Ishikawa (cell line): ENCODE data around the gene TRABD2A.

Experiments
- CEBPB ChIP-seq: IDR thresholded peaks from 2 replicates; pipeline ENCODE4 v1.6.1; 2012
- CREB1 ChIP-seq: IDR thresholded peaks from 2 replicates; pipeline ENCODE4 v1.6.1; 2012; ENCODE audit warnings: low read depth
- EGR1 ChIP-seq: IDR thresholded peaks from 2 replicates; pipeline ENCODE4 v1.6.1; 2012
- EP300 ChIP-seq: IDR thresholded peaks from 2 replicates; pipeline ENCODE4 v1.6.1; 2012; ENCODE audit warnings: borderline replicate concordance
- FOXM1 ChIP-seq: IDR thresholded peaks from 2 replicates; pipeline ENCODE4 v1.6.1; 2012; ENCODE audit warnings: low read depth, borderline replicate concordance
- NFIC ChIP-seq: IDR thresholded peaks from 2 replicates; pipeline ENCODE4 v1.6.1; 2012
- RAD21 ChIP-seq: IDR thresholded peaks from 2 replicates; pipeline ENCODE4 v1.6.1; 2012; ENCODE audit warnings: low read depth
- TAF1 ChIP-seq: IDR thresholded peaks from 2 replicates; pipeline ENCODE4 v1.6.1; 2012; ENCODE audit warnings: low read depth, mild to moderate bottlenecking
- TCF12 ChIP-seq: IDR thresholded peaks from 2 replicates; pipeline ENCODE4 v1.6.1; 2012; ENCODE audit warnings: low read depth
- TEAD4 ChIP-seq: IDR thresholded peaks from 2 replicates; pipeline ENCODE4 v1.6.1; 2012
- YY1 ChIP-seq: IDR thresholded peaks from 2 replicates; pipeline ENCODE4 v1.6.1; 2012; ENCODE audit warnings: low read depth
- ZBTB7A ChIP-seq: IDR thresholded peaks from 2 replicates; pipeline ENCODE4 v1.6.1; 2012; ENCODE audit warnings: low read depth
- TF ChIP-seq, protein P1 (sequence below): IDR thresholded peaks from 2 replicates; pipeline ENCODE4 v1.6.1; 2012; ENCODE audit warnings: low read depth, mild to moderate bottlenecking
- TF ChIP-seq, protein P2 (sequence below): IDR thresholded peaks from 2 replicates; pipeline ENCODE4 v1.6.1; 2012
- TF ChIP-seq, protein P3 (sequence below): IDR thresholded peaks from 2 replicates; pipeline ENCODE4 v1.6.1; 2012

Gene TRABD2A

DNA sequence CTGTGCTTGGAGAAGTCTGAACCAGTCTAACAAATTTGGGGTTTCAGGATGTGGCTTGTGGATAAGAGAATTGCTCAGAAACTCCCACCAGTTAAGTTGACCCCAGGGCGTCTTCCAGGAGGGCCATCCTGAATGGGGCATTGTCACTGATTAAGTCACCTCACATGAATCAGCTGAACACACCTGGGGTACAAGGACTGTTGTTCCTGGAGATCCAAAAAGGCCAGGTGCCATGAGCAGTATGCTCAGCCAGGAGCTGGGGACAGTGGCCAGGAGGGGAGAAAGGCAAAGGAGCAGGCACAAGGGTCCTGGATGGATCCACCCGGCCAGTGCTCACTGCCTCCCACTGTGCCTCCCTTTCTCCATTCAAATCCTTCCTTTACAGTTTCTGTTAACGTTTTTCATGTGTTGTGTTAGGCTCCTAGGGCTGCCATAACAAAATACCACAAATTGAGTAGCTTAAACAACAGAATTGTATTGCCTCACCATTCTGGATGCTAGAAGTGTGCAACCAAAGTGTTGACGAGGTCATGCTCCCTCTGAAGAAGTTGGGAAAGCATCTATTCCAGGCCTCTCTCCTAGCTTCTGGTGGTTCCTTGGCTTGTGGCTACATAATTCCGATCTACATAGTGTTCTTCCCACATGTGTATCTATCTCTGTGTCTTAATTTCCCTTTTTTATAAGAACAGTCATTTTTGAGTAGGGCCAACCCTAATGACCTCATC, 33.4 kb downstream of the TRABD2A start:
- no peak for TF ChIP-seq CREB1
- TF ChIP-seq, protein P1, sequence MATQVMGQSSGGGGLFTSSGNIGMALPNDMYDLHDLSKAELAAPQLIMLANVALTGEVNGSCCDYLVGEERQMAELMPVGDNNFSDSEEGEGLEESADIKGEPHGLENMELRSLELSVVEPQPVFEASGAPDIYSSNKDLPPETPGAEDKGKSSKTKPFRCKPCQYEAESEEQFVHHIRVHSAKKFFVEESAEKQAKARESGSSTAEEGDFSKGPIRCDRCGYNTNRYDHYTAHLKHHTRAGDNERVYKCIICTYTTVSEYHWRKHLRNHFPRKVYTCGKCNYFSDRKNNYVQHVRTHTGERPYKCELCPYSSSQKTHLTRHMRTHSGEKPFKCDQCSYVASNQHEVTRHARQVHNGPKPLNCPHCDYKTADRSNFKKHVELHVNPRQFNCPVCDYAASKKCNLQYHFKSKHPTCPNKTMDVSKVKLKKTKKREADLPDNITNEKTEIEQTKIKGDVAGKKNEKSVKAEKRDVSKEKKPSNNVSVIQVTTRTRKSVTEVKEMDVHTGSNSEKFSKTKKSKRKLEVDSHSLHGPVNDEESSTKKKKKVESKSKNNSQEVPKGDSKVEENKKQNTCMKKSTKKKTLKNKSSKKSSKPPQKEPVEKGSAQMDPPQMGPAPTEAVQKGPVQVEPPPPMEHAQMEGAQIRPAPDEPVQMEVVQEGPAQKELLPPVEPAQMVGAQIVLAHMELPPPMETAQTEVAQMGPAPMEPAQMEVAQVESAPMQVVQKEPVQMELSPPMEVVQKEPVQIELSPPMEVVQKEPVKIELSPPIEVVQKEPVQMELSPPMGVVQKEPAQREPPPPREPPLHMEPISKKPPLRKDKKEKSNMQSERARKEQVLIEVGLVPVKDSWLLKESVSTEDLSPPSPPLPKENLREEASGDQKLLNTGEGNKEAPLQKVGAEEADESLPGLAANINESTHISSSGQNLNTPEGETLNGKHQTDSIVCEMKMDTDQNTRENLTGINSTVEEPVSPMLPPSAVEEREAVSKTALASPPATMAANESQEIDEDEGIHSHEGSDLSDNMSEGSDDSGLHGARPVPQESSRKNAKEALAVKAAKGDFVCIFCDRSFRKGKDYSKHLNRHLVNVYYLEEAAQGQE = no peak
- TF ChIP-seq TEAD4 = no peak
- TF ChIP-seq TCF12 = no peak
- no peak for TF ChIP-seq CEBPB
- TF ChIP-seq ZBTB7A = no peak
- TF ChIP-seq YY1 = no peak
- TF ChIP-seq TAF1 = no peak
- TF ChIP-seq EGR1 = no peak
- no peak for TF ChIP-seq RAD21
- TF ChIP-seq, protein P2, sequence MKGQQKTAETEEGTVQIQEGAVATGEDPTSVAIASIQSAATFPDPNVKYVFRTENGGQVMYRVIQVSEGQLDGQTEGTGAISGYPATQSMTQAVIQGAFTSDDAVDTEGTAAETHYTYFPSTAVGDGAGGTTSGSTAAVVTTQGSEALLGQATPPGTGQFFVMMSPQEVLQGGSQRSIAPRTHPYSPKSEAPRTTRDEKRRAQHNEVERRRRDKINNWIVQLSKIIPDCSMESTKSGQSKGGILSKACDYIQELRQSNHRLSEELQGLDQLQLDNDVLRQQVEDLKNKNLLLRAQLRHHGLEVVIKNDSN = no peak
- no peak for TF ChIP-seq FOXM1
- no peak for TF ChIP-seq EP300
- TF ChIP-seq, protein P3, sequence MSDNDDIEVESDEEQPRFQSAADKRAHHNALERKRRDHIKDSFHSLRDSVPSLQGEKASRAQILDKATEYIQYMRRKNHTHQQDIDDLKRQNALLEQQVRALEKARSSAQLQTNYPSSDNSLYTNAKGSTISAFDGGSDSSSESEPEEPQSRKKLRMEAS = no peak
- TF ChIP-seq NFIC = no peak

DNA sequence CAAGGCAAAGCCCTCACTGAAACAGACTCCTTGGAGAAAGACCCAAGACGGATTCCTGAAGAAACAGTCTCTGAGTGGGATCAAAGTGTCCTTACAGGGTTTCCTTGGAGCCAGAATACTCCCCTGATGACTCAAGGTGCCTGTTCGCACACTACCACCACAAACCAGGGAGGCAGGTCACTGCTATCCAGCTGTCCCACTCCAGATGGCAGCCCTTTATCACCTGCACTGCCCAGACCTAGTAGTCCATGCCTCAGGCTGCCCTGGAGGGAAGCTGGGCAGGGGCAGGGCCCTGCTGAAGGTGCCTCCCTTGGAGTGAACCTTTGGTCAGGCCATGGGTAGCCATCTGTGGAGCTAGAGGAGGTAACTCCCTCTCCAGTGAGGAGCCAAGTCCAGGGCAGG, 34.1 kb downstream of the TRABD2A start:
- TF ChIP-seq TCF12 (no peak), NFIC (no peak), TEAD4 (no peak), ZBTB7A (no peak), CEBPB (no peak), YY1 (no peak), EGR1 (no peak), EP300 (no peak), TAF1 (no peak)
- TF ChIP-seq, protein P2 = no peak
- TF ChIP-seq, protein P3 = no peak
- TF ChIP-seq, protein P1 = no peak

DNA sequence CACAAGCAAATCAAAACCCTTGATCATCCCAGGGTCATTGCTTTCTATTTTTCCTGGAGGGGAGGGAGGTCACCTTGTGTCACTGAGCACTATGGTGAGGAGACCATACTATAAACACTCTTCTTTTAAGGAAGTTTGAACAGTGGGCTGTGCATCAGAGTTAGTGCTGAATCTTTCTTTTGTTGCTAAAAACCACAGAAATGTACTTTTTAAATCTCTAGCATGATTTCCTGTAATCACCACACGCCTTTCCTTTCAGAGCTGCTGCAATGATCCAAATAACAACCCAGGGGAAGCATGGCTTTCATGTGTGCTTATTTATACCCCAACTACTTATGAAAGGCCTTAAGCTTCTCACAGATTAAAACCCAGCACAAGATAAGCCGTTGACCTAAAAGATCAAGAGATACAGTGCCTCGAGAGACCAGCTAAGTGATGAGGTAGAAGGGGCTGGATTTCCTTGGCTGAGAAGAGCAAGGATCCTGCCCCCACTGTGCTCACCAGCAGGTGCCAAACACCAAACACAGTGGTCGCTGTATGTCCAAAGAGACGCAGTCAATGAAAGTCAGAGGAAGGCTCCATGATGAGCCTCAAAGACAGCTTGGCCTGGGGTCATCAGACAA, 34.7 kb downstream of the TRABD2A start:
- TF ChIP-seq YY1 (no peak), RAD21 (no peak)

DNA sequence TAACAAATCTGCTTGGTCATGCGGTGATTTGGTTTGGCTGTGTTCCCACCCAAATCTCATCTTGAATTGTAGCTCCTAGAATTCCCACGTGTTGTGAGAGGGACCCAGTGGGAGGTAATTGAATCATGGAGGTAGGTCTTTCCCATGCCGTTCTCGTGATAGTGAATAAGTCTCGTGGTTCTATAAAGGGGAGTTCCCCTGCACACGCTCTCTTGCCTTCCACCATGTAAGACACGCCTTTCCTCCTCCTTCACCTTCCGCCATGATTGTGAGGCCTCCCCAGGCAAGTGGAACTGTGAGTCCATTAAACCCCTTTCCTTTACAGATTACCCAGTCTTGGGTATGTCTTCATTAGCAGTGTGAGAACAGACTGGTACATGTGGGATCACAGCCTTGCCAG, 36.7 kb downstream of the TRABD2A start:
- TF ChIP-seq EP300 = no peak
- TF ChIP-seq TAF1 = no peak
- TF ChIP-seq YY1 = no peak

DNA sequence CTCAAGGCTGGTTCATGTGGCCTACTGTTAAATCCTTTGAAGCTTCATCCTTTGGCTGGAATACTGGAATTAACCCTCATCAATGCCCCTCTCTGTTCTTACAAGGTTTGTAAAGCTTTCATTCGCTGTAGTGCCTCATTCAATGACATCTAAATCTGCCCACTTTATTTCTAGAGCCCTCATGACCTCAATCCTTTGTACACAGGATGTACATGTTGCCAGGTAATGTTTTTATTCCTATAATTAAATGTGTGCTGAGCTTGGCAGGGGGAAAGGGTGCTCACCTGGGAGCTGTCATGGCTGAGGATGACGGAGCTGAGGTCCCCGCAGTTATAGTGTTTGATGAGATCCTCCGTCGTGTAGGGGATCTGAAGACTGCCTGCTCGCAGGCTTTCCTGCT, 39.3 kb downstream of the TRABD2A start:
- TF ChIP-seq EGR1 = no peak
- no peak for TF ChIP-seq RAD21
- TF ChIP-seq FOXM1 = no peak
- TF ChIP-seq CREB1 = no peak

DNA sequence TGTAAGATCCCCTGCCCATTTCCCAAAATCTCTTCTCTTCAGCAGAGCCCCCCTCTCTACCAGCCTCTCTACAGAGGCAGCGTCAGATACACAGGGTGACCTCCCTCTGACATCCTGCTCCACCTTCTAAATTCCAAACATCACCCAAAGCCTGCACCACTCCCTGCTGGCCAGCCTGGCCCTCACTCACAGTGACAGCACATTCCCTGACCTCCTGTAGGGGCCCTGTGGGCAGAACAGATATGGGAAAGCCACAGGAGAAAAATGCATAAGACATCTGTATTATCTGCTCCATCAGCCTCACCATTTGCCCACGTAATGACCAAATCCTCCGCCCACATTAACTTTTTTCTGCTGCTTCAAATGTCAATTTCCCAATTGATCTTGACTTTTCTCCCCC, 40.6 kb downstream of the TRABD2A start:
- TF ChIP-seq RAD21 (no peak), CREB1 (no peak), NFIC (no peak), EP300 (no peak), TCF12 (no peak), EGR1 (no peak)
- TF ChIP-seq, protein P3 = no peak
- TF ChIP-seq, protein P1 = no peak
